Measurements from ENCODE around the gene SH3PXD2B. TPM values are rescaled to one million over a fixed set of nuclear protein-coding genes. Genes with fewer than 3 reads are reported as not detected.

SH3PXD2B gene
- total RNA-seq, 1 donor, result 28.1 TPM

GRCh38 chr5:172444110-172444510 is 10.2 kb downstream of the SH3PXD2B start:
- DNase-seq (ENCODE audit: low read depth), result peak; percentile 78
- H3K4me3 ChIP-seq (ENCODE audit: low read depth, low read length), result no peak overlapping the region
- TF ChIP-seq CTCF (IDR thresholded peaks at IDR 0.05; ENCODE audit: insufficient read depth, low read depth, low read length), result no peak

- DNase-seq (ENCODE audit: low read depth), result peak; percentile 95
- H3K4me3 ChIP-seq (ENCODE audit: low read depth, low read length), result no peak overlapping the region
- no peak for TF ChIP-seq CTCF (IDR thresholded peaks at IDR 0.05; ENCODE audit: insufficient read depth, low read depth, low read length)
Observed at GRCh38 chr5:172443441-172444109, 10.8 kb downstream of the SH3PXD2B start.

GRCh38 chr5:172442592-172442991 is 11.7 kb downstream of the SH3PXD2B start:
- no peak overlapping the region for H3K4me3 ChIP-seq (ENCODE audit: low read depth, low read length)
- no peak for TF ChIP-seq CTCF (IDR thresholded peaks at IDR 0.05; ENCODE audit: insufficient read depth, low read depth, low read length)
- DNase-seq (ENCODE audit: low read depth), result peak; percentile 63

- no peak for DNase-seq (ENCODE audit: low read depth)
- no peak for TF ChIP-seq CTCF (IDR thresholded peaks at IDR 0.05; ENCODE audit: insufficient read depth, low read depth, low read length)
Observed at GRCh38 chr5:172441262-172441751, 13.0 kb downstream of the SH3PXD2B start.

GRCh38 chr5:172440486-172440885 is 13.8 kb downstream of the SH3PXD2B start:
- no peak for DNase-seq (ENCODE audit: low read depth)
- no peak overlapping the region for H3K4me3 ChIP-seq (ENCODE audit: low read depth, low read length)
- no peak for TF ChIP-seq CTCF (IDR thresholded peaks at IDR 0.05; ENCODE audit: insufficient read depth, low read depth, low read length)

More at GRCh38 chr5:172441262-172441751, 13.0 kb downstream of the SH3PXD2B start:
- H3K4me3 ChIP-seq (ENCODE audit: low read depth, low read length), result no peak overlapping the region

GRCh38 chr5:172439785-172440477 is 14.4 kb downstream of the SH3PXD2B start:
- H3K4me3 ChIP-seq (ENCODE audit: low read depth, low read length), result no peak overlapping the region
- DNase-seq (ENCODE audit: low read depth), result no peak
- TF ChIP-seq CTCF (IDR thresholded peaks at IDR 0.05; ENCODE audit: insufficient read depth, low read depth, low read length), result no peak
